Common myeloid progenitor, CD34-positive (primary cell): ENCODE measurements around the gene VLDLR.

Experiments
- CTCF ChIA-PET: fragments of 350-600 bp; sonication (Branson Sonifier 250); formaldehyde crosslinking; loops from one replicate; lab custom pipeline; 2021; ENCODE audit warnings: antibody characterized with exemption; lab: Charles Lee
- POLR2A ChIA-PET: fragments of 350-600 bp; sonication (Branson Sonifier 250); formaldehyde crosslinking; loops from one replicate; lab custom pipeline; 2021; ENCODE audit warnings: antibody characterized with exemption; lab: Charles Lee
- DNase-seq, 3 donors: peaks; one replicate each; pipeline versions ENCODE4 v3.0.0 to v3.0.0-alpha.2; 2013
- H3K27ac ChIP-seq, 2 experiments: 1 replicate in 1 of 2; 2 replicates in 1 of 2; pipeline ENCODE4 v1.7.0; 2013; ENCODE audit warnings: inconsistent platforms in 2 of 2, low read length in 2 of 2, mild to moderate bottlenecking in 2 of 2, low read depth in 1 of 2, moderate library complexity in 1 of 2; ENCODE audit not compliant: severe bottlenecking in 2 of 2, insufficient read depth in 1 of 2, poor library complexity in 1 of 2
- H3K27me3 ChIP-seq, 5 experiments: replicated peaks in 2 of 5; 1 replicate in 3 of 5; 2 replicates in 2 of 5; pipeline versions ENCODE4 v1.6.1 to v1.7.0; 2013; ENCODE audit warnings: low read length in 4 of 5, mild to moderate bottlenecking in 2 of 5, moderate library complexity in 2 of 5, inconsistent platforms in 1 of 5; ENCODE audit not compliant: insufficient read depth in 5 of 5, control insufficient read depth in 4 of 5
- H3K36me3 ChIP-seq, 4 experiments: 1 replicate in 2 of 4; 2 replicates in 2 of 4; pipeline versions ENCODE4 v1.6.1 to v1.7.0; 2013; ENCODE audit warnings: low read length in 3 of 4, control low read depth in 1 of 4, mild to moderate bottlenecking in 1 of 4; ENCODE audit not compliant: control insufficient read depth in 4 of 4, insufficient read depth in 4 of 4
- H3K4me1 ChIP-seq, 4 experiments: 1 replicate in 3 of 4; 2 replicates in 1 of 4; pipeline versions ENCODE4 v1.6.1 to v1.7.1; 2013; ENCODE audit warnings: low read length in 3 of 4, mild to moderate bottlenecking in 3 of 4, control low read depth in 1 of 4, inconsistent platforms in 1 of 4, moderate library complexity in 1 of 4; ENCODE audit not compliant: control insufficient read depth in 4 of 4, insufficient read depth in 4 of 4; ENCODE audit errors: control extremely low read depth in 1 of 4
- H3K4me3 ChIP-seq, 7 experiments: 1 replicate in 4 of 7; 2 replicates in 3 of 7; pipeline versions ENCODE4 v1.5.1 to v1.7.0; 2013; ENCODE audit warnings: mild to moderate bottlenecking in 7 of 7, low read length in 6 of 7, moderate library complexity in 6 of 7, inconsistent platforms in 2 of 7, low read depth in 2 of 7, control low read depth in 1 of 7; ENCODE audit not compliant: insufficient read depth in 4 of 7, control insufficient read depth in 1 of 7; ENCODE audit errors: extremely low read depth in 1 of 7
- H3K9me3 ChIP-seq, 5 experiments: 1 replicate in 4 of 5; 2 replicates in 1 of 5; pipeline versions ENCODE4 v1.6.1 to v1.7.1; 2013; ENCODE audit warnings: low read length in 4 of 5, mild to moderate bottlenecking in 2 of 5, inconsistent platforms in 1 of 5, low read depth in 1 of 5, moderate library complexity in 1 of 5; ENCODE audit not compliant: control insufficient read depth in 4 of 5, insufficient read depth in 2 of 5; ENCODE audit errors: control extremely low read depth in 1 of 5
- WGBS: methylation state at CpG from one replicate; pipeline ENCODE4 v1.1.5; 2013; ENCODE audit not compliant: insufficient coverage; 5-methylcytosine and 5-hydroxymethylcytosine counted together

Gene VLDLR

GRCh38 chr9:2691212-2691611 is 69.6 kb downstream of the VLDLR start:
- H3K27ac ChIP-seq = no peak overlapping the region
- WGBS = no CpG with 5 or more reads among the region's 1 CpG
- ChIA-PET POLR2A (no interaction called here), CTCF (no interaction called here)
- H3K9me3 ChIP-seq = no peaks in the 10 kb centered on the region
- no peaks in the 10 kb centered on the region for H3K27me3 ChIP-seq
- H3K4me3 ChIP-seq = no peak overlapping the region
- no peaks in the 10 kb centered on the region for H3K4me1 ChIP-seq
- no peaks in the 10 kb centered on the region for H3K36me3 ChIP-seq
- no peak for DNase-seq

GRCh38 chr9:2691626-2692025 is 70.0 kb downstream of the VLDLR start:
- Histone ChIP-seq H3K27ac (no peak overlapping the region), H3K4me3 (no peak overlapping the region), H3K4me1 (no peaks in the 10 kb centered on the region), H3K36me3 (no peaks in the 10 kb centered on the region), H3K27me3 (no peaks in the 10 kb centered on the region), H3K9me3 (no peaks in the 10 kb centered on the region)
- CTCF ChIA-PET = no interaction called here
- 100% methylated on average over 1 of the region's 2 CpGs for WGBS
- POLR2A ChIA-PET = no interaction called here
- no peak for DNase-seq

GRCh38 chr9:2693056-2693455 is 71.5 kb downstream of the VLDLR start:
- H3K27me3 ChIP-seq = no peaks in the 10 kb centered on the region
- H3K4me3 ChIP-seq = no peak overlapping the region
- no peaks in the 10 kb centered on the region for H3K36me3 ChIP-seq
- ChIA-PET POLR2A (interaction anchor here (0.6 kb wide), 2 partner anchors 21 to 209 kb away, joined by 4 to 6 read pairs; no protein-coding TSS in a partner anchor), CTCF (interaction anchor here (0.9 kb wide), 1 partner anchor 35 kb away, joined by 3 read pairs; no protein-coding TSS in a partner anchor)
- H3K27ac ChIP-seq = no peak overlapping the region
- no peaks in the 10 kb centered on the region for H3K9me3 ChIP-seq
- DNase-seq = no peak
- H3K4me1 ChIP-seq = no peaks in the 10 kb centered on the region
- 100% methylated on average over 1 of the region's 3 CpGs for WGBS

GRCh38 chr9:2697492-2697891 is 75.9 kb downstream of the VLDLR start:
- Histone ChIP-seq H3K4me3 (no peak overlapping the region), H3K4me1 (no peaks in the 10 kb centered on the region), H3K36me3 (no peaks in the 10 kb centered on the region), H3K9me3 (no peaks in the 10 kb centered on the region), H3K27me3 (no peaks in the 10 kb centered on the region), H3K27ac (no peak overlapping the region)
- CTCF ChIA-PET = no interaction called here
- WGBS = 89% methylated on average over 2 of the region's 3 CpGs
- no peak for DNase-seq
- POLR2A ChIA-PET = no interaction called here

- POLR2A ChIA-PET = no interaction called here
- H3K27ac ChIP-seq = no peak overlapping the region
- no peak overlapping the region for H3K4me3 ChIP-seq
- H3K36me3 ChIP-seq = no peaks in the 10 kb centered on the region
- CTCF ChIA-PET = interaction anchor here (0.7 kb wide), 1 partner anchor 11 kb away, joined by 3 read pairs; no protein-coding TSS in a partner anchor
- DNase-seq = no peak
- no peaks in the 10 kb centered on the region for H3K9me3 ChIP-seq
- no peaks in the 10 kb centered on the region for H3K27me3 ChIP-seq
- peaks cover 0 to 10% (median 2%) of the 10 kb centered on the region in 4 experiments for H3K4me1 ChIP-seq
- 88% methylated on average over 5 of the region's 6 CpGs for WGBS
Observed at GRCh38 chr9:2700398-2700797, 78.8 kb downstream of the VLDLR start.

GRCh38 chr9:2700909-2701550 is 79.4 kb downstream of the VLDLR start:
- peaks cover 0 to 10% (median 2%) of the 10 kb centered on the region in 4 experiments for H3K4me1 ChIP-seq
- H3K9me3 ChIP-seq = no peaks in the 10 kb centered on the region
- ChIA-PET POLR2A (no interaction called here), CTCF (interaction anchor here (0.7 kb wide), 1 partner anchor 10 kb away, joined by 3 read pairs; no protein-coding TSS in a partner anchor)
- DNase-seq = no peak
- H3K4me3 ChIP-seq = no peak overlapping the region
- 96% methylated on average over 3 of the region's 10 CpGs for WGBS
- no peak overlapping the region for H3K27ac ChIP-seq
- no peaks in the 10 kb centered on the region for H3K36me3 ChIP-seq
- H3K27me3 ChIP-seq = no peaks in the 10 kb centered on the region

GRCh38 chr9:2704504-2704903 is 82.9 kb downstream of the VLDLR start:
- Histone ChIP-seq H3K4me3 (no peak overlapping the region), H3K4me1 (peaks cover 0 to 10% (median 2%) of the 10 kb centered on the region in 4 experiments), H3K27ac (no peak overlapping the region), H3K36me3 (no peaks in the 10 kb centered on the region), H3K9me3 (no peaks in the 10 kb centered on the region), H3K27me3 (no peaks in the 10 kb centered on the region)
- ChIA-PET CTCF (interaction anchor here (0.7 kb wide), 1 partner anchor 23 kb away, joined by 3 read pairs; no protein-coding TSS in a partner anchor), POLR2A (no interaction called here)
- peak; percentile 55 to 86 (median 81) for DNase-seq
